ENCODE data around the gene GPR75. TPM values are rescaled to one million over a fixed set of nuclear protein-coding genes. Genes with fewer than 3 reads are reported as not detected.

Gene GPR75
- total RNA-seq, 2 donors from 2014 or later = 1.1 to 3.2 TPM

Other genes with a start within 250 kb of the GPR75 start
- 10 to 100 TPM in 1 of 2 donors, 1 to 10 TPM in 1; 3.3 to 17.7 TPM for gene CHAC2, start 92.2 kb downstream of the GPR75 start, total RNA-seq
- gene ASB3, start 73.0 kb downstream of the GPR75 start, total RNA-seq = 10 to 100 TPM; 27.6 to 28.8 TPM
- gene ERLEC1, start 72.9 kb downstream of the GPR75 start, total RNA-seq = 10 to 100 TPM; 14.6 to 23.5 TPM
- 10 to 100 TPM; 30.9 to 47.9 TPM for gene PSME4, start 111.0 kb upstream of the GPR75 start, total RNA-seq